Limb (tissue), 2 donors: ENCODE data around the gene GPHN.
"Not testable (repeated sequence)": the region's sequence is repeated elsewhere in the genome, so short reads cannot be mapped to it uniquely, and the experiment has no call there.

Experiments
- DNase-seq, 2 donors: peaks; one replicate each; pipeline ENCODE4 v3.0.0-alpha.2; 2016; ENCODE audit errors: extremely low spot score in 2 of 2

The GPHN gene

GRCh38 chr14:66501592-66501991, 6.4 kb upstream of the GPHN start:
- no peak for DNase-seq

GRCh38 chr14:66502836-66503235, 5.1 kb upstream of the GPHN start:
- not testable (repeated sequence) for DNase-seq

GRCh38 chr14:66503532-66503931, 4.4 kb upstream of the GPHN start:
- DNase-seq: no peak

GRCh38 chr14:66507181-66507721, 696 bp upstream of the GPHN start:
- DNase-seq: no peak

- no peak for DNase-seq
These were observed 549 bp downstream of the GPHN start for GRCh38 chr14:66508547-66508845.

- peak; percentile 14 to 71 for DNase-seq
These were observed 1.1 kb downstream of the GPHN start for GRCh38 chr14:66508846-66509621.

GRCh38 chr14:66509874-66510273, 1.9 kb downstream of the GPHN start:
- no peak for DNase-seq

GRCh38 chr14:66511849-66512248, 3.9 kb downstream of the GPHN start:
- no peak for DNase-seq

- DNase-seq: no peak
These were observed 6.3 kb downstream of the GPHN start for GRCh38 chr14:66514213-66514612.

GRCh38 chr14:66530526-66530925, 22.6 kb downstream of the GPHN start:
- no peak for DNase-seq

- DNase-seq: no peak
These were observed 31.1 kb downstream of the GPHN start for GRCh38 chr14:66539034-66539433.

GRCh38 chr14:66540038-66540437, 32.1 kb downstream of the GPHN start:
- DNase-seq: no peak

GRCh38 chr14:66541627-66542026, 33.7 kb downstream of the GPHN start:
- no peak for DNase-seq

- no peak for DNase-seq
These were observed 36.0 kb downstream of the GPHN start for GRCh38 chr14:66543996-66544395.

- DNase-seq: not testable (repeated sequence)
These were observed 37.2 kb downstream of the GPHN start for GRCh38 chr14:66545191-66545590.

- DNase-seq: not testable (repeated sequence)
These were observed 37.8 kb downstream of the GPHN start for GRCh38 chr14:66545751-66546150.

GRCh38 chr14:66563731-66564130, 55.8 kb downstream of the GPHN start:
- DNase-seq: no peak

- no peak for DNase-seq
These were observed 60.3 kb downstream of the GPHN start for GRCh38 chr14:66568220-66568619.

- no peak for DNase-seq
These were observed 64.9 kb downstream of the GPHN start for GRCh38 chr14:66572826-66573225.

- no peak for DNase-seq
These were observed 67.1 kb downstream of the GPHN start for GRCh38 chr14:66575014-66575413.

GRCh38 chr14:66575939-66576338, 68.0 kb downstream of the GPHN start:
- no peak for DNase-seq

- DNase-seq: not testable (repeated sequence)
These were observed 79.8 kb downstream of the GPHN start for GRCh38 chr14:66587753-66588152.

- DNase-seq: no peak
These were observed 87.4 kb downstream of the GPHN start for GRCh38 chr14:66595394-66595793.
